Karpas-422 (cell line): Measurements from ENCODE around the gene ACOX3. TPM values are rescaled to one million over a fixed set of nuclear protein-coding genes. Genes with fewer than 3 reads are reported as not detected.

Source experiments
- DNase-seq: peaks from one replicate; pipeline ENCODE4 v3.0.0-alpha.2; 2015
- H2AFZ ChIP-seq: fragments of 200-600 bp; sonication (generic); 2 replicates; pipeline ENCODE4 v1.6.1; 2014; ENCODE audit warnings: antibody characterized with exemption, low read length, mixed read lengths
- H3K27ac ChIP-seq: fragments of 200-600 bp; sonication (generic); 2 replicates; pipeline ENCODE4 v1.5.1; 2014; ENCODE audit warnings: mild to moderate bottlenecking, low read length, moderate library complexity
- H3K27me3 ChIP-seq: fragments of 200-600 bp; sonication (generic); 2 replicates; pipeline ENCODE4 v1.6.1; 2014; ENCODE audit warnings: low read length, mixed read lengths
- H3K36me3 ChIP-seq: fragments of 200-600 bp; sonication (generic); 2 replicates; pipeline ENCODE4 v1.6.1; 2014; ENCODE audit warnings: low read length, mixed read lengths; ENCODE audit not compliant: insufficient read depth
- H3K4me1 ChIP-seq: fragments of 200-600 bp; sonication (generic); 2 replicates; pipeline ENCODE4 v1.6.1; 2014; ENCODE audit warnings: mild to moderate bottlenecking, low read length, mixed read lengths
- H3K4me2 ChIP-seq: fragments of 200-600 bp; sonication (generic); 2 replicates; pipeline ENCODE4 v1.6.1; 2014; ENCODE audit warnings: low read length, low read depth, mild to moderate bottlenecking; ENCODE audit not compliant: poor library complexity, severe bottlenecking
- H3K4me3 ChIP-seq: fragments of 200-600 bp; sonication (generic); 2 replicates; pipeline ENCODE4 v1.5.1; 2014; ENCODE audit warnings: mild to moderate bottlenecking, antibody characterized with exemption, low read length, mixed read lengths
- H3K79me2 ChIP-seq: fragments of 200-600 bp; sonication (generic); 2 replicates; pipeline ENCODE4 v1.6.1; 2014; ENCODE audit warnings: mild to moderate bottlenecking, low read length, mixed read lengths
- H3K9ac ChIP-seq: fragments of 200-600 bp; sonication (generic); 2 replicates; pipeline ENCODE4 v1.6.0; 2014; ENCODE audit warnings: low read length
- H3K9me2 ChIP-seq: fragments of 200-600 bp; sonication (generic), shearing (Covaris generic); replicated peaks from 2 replicates; pipeline ENCODE4 v1.6.0; 2014; ENCODE audit warnings: mild to moderate bottlenecking, low read length, moderate library complexity; ENCODE audit not compliant: insufficient read depth
- H3K9me3 ChIP-seq: fragments of 300-700, 200-600 bp; sonication (generic); 2 replicates; pipeline ENCODE4 v1.6.1; 2014; ENCODE audit warnings: low read length, mixed read lengths
- H4K20me1 ChIP-seq: fragments of 200-600 bp; sonication (generic); 2 replicates; pipeline ENCODE4 v1.6.1; 2014; ENCODE audit warnings: mild to moderate bottlenecking, antibody characterized with exemption, low read length, low read depth; ENCODE audit not compliant: insufficient read depth
- total RNA-seq: library from RNA; depleted of rRNA; stranded (reverse); fragments of >200 nt; shearing (Covaris generic); gene quantifications from 2 replicates; pipeline ENCODE4 v1.2.3, GENCODE V29; 2014; ENCODE audit warnings: low replicate concordance

Gene ACOX3
- total RNA-seq, 1 experiment from 2014 or later: 17.6 TPM

DNA sequence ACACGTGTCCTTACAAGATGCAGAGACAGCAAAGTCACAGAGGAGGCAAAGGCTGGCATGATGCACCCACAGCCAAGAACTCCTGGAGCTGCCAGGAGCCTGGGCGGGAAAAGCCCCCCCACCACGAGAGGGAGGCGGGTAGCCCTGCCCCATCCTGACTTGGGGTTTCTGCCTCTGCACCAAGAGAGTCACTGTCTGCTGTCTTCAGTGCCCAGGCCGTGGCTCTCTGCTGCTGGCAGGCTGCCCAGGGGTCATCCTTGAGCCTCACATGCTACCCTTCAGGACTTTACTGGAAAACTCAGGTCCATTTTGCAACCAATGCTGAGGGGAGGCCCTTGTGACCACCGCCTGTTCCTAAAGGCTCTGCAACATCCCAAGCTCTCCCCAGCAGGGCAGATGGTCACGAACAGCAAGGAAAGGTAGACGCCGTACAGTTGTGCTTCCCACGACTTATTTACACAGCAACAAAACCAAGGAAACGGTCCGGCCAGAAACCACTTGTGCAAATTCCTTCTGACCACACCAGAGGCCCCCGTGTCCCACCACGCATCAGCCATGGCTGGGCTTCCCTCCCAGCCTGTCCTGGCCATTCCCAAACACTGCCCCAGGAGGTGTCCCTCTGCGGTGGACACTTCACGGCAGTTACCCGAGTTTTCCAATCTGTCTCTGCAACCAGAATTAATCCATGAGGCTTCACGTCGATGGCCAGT, 56.9 kb downstream of the ACOX3 start:
- Histone ChIP-seq H3K9me2 (no peaks in the 10 kb centered on the region), H3K4me1 (no peaks in the 10 kb centered on the region), H3K9ac (no peak overlapping the region), H3K27ac (no peak overlapping the region), H3K36me3 (no peaks in the 10 kb centered on the region), H2AFZ (no peak overlapping the region), H3K27me3 (no peaks in the 10 kb centered on the region), H3K4me2 (no peak overlapping the region), H3K9me3 (no peaks in the 10 kb centered on the region), H3K4me3 (no peak overlapping the region), H4K20me1 (no peaks in the 10 kb centered on the region), H3K79me2 (no peaks in the 10 kb centered on the region)
- no peak for DNase-seq

DNA sequence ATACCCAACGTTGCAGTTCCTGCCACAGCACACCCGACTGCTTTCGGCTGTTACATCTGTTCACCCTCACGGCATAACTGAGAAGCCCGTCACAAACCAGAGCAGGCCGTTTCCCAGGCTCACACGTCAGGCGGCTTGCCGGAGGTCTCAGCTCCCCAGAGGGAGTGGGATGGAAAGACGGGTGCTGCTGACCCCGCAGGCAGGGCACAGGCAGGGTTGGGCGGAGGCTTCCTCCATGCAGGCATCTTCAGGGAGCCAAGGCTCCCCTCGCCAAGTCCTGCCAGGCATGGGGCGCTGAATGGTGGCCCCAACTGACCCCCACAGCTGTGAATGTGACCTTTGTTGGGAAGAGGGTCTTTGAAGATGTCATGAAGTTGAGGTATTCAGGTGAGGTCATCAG, 57.5 kb downstream of the ACOX3 start:
- no peaks in the 10 kb centered on the region for H3K9me3 ChIP-seq
- H3K4me3 ChIP-seq: no peak overlapping the region

DNA sequence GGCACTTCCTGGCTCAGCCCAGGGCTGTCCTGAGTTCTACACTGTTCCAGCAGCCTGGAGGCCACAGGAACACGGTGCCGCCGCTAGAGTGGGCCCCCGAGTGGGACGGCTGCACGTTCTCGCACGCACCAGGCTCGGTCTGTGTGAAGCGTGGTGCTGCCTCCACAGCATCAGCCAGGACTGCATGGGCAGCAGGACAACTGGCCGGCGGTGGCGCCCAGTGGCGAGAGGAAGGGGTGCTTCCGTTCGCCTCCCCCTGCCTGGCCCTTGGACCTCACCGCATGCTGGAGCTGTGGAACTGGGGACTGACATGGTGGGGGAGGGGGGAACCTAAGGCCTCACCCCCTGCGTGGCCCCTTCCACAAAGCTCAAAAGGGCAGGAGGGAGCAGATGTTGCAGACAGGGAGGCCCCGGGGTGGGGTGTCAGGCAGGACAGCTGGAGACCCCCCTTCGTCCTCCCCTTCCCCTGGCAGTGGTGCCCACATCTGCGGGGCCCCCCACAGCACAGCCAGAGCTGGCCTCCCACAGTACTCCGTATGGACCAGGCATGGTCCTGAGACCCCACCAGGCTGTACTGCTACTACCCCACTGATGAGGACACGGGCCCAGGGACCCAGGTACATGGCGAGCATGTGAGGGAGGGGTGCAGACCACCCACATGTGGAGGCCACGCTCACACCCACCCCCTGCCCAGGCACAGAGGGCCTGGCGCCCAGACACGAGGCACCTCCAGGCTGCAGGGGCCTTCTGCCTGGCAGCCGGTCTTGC, 58.5 kb downstream of the ACOX3 start:
- Histone ChIP-seq H3K4me3 (no peak overlapping the region), H3K4me2 (no peak overlapping the region)
- DNase-seq: no peak

More for the DNA sequence above, 57.5 kb downstream of the ACOX3 start:
- Histone ChIP-seq H3K36me3 (no peaks in the 10 kb centered on the region), H2AFZ (no peak overlapping the region), H3K27me3 (no peaks in the 10 kb centered on the region), H3K4me1 (no peaks in the 10 kb centered on the region), H3K79me2 (no peaks in the 10 kb centered on the region), H3K27ac (no peak overlapping the region), H3K4me2 (no peak overlapping the region), H3K9ac (no peak overlapping the region), H4K20me1 (no peaks in the 10 kb centered on the region), H3K9me2 (no peaks in the 10 kb centered on the region)
- no peak for DNase-seq

DNA sequence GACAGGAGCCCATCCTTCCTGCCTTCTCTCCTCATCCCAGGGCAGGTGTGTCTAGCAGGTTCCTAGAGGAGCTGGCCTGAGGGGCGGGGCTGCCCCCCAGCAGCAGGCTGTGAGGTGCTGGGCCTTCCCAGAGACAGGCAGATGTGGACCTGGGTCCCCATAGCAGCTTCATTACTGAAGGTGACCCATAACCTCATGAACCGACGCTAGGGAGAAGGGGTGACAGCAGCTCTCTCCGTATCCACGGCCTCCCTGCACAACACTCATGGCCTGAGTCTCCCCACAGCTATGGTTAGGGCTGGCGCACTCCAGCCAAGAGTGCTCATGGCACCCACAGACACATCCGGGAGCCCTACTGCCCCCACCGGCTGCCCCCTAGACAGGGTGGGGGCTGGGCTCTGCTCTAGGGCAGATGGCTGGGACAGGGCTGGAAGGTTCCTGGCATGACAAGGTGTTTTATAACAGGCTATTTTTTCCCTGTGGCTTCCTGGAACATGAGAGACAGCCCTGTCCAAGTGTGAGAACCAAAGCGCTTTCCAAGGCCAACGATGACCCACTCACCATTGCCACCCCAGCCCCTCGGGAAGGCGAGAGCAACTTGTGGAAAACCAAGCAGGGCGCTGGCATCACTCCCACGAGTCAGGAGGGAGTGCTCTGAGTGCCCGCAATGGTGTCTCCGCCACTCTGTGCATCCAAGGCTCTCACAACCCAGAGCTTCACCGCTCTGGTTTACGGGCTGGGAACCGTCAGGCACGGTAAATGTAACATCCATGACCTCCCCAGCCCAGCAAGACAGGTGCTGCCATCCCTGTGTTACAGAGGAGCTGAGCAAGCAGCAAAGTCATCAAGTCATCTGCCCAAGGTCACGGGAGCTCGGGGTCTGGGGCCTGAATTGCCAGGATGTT, 59.8 kb downstream of the ACOX3 start:
- Histone ChIP-seq H3K9me2 (no peaks in the 10 kb centered on the region), H3K27me3 (no peaks in the 10 kb centered on the region), H3K36me3 (no peaks in the 10 kb centered on the region), H3K9me3 (no peaks in the 10 kb centered on the region), H3K4me1 (no peaks in the 10 kb centered on the region), H3K79me2 (no peaks in the 10 kb centered on the region), H4K20me1 (no peaks in the 10 kb centered on the region), H3K27ac (no peak overlapping the region), H3K9ac (no peak overlapping the region), H3K4me3 (no peak overlapping the region), H3K4me2 (no peak overlapping the region), H2AFZ (no peak overlapping the region)
- no peak for DNase-seq

More for the DNA sequence above, 58.5 kb downstream of the ACOX3 start:
- H3K9me3 ChIP-seq: no peaks in the 10 kb centered on the region
- H3K4me1 ChIP-seq: no peaks in the 10 kb centered on the region
- H3K9ac ChIP-seq: no peak overlapping the region
- no peak overlapping the region for H3K27ac ChIP-seq
- no peaks in the 10 kb centered on the region for H4K20me1 ChIP-seq
- H3K36me3 ChIP-seq: no peaks in the 10 kb centered on the region
- no peaks in the 10 kb centered on the region for H3K27me3 ChIP-seq
- no peak overlapping the region for H2AFZ ChIP-seq
- H3K79me2 ChIP-seq: no peaks in the 10 kb centered on the region
- no peaks in the 10 kb centered on the region for H3K9me2 ChIP-seq

DNA sequence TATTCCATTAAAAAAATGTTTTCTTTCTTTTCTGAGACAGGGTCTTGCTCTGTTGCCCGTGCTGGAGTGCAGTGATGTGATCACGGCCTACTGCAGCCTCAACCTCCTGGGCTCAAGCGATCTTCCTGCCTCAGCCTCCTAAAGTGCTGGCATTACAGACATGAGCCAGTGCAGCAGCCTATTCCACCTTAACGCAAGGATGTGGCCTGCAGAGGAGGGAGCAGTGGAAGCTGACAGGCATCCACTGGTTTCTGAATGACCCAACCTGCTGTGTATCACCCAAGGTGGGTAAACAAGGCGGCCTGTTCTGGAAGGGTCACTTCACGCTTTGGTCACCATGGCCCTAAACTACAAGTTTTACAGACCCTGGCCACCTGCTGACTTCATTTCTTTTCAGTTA, 60.8 kb downstream of the ACOX3 start:
- Histone ChIP-seq H3K4me1 (no peaks in the 10 kb centered on the region), H3K27ac (no peak overlapping the region), H2AFZ (no peak overlapping the region), H3K9me3 (no peaks in the 10 kb centered on the region), H3K4me3 (no peak overlapping the region), H4K20me1 (no peaks in the 10 kb centered on the region), H3K27me3 (no peaks in the 10 kb centered on the region), H3K9me2 (no peaks in the 10 kb centered on the region), H3K79me2 (no peaks in the 10 kb centered on the region), H3K36me3 (no peaks in the 10 kb centered on the region), H3K9ac (no peak overlapping the region), H3K4me2 (no peak overlapping the region)
- no peak for DNase-seq

DNA sequence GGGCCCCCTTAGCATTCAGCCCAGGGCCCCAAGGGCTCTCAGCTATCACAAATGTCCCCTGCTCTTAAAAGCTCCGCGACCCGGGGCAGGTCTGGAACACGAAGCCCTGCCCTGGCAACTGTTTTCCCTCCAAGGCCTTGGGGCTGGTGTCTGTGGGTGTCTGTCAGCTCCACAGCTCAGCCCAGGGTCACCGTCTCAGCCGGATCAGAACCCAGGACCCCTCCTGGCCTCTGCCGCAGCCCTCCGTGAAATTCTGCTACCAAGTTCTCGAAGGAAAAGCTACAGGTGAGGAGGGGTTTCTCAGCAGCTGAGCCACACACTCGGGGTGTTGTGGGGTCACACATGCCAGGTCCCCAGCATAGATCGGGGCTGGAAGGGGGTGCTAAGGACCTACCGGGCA, 61.2 kb downstream of the ACOX3 start:
- Histone ChIP-seq H3K9me2 (no peaks in the 10 kb centered on the region), H3K9ac (no peak overlapping the region), H3K27me3 (no peaks in the 10 kb centered on the region), H3K36me3 (no peaks in the 10 kb centered on the region), H3K4me2 (no peak overlapping the region), H3K4me3 (no peak overlapping the region), H3K9me3 (no peaks in the 10 kb centered on the region), H3K4me1 (no peaks in the 10 kb centered on the region), H3K79me2 (no peaks in the 10 kb centered on the region), H3K27ac (no peak overlapping the region), H4K20me1 (no peaks in the 10 kb centered on the region), H2AFZ (no peak overlapping the region)
- DNase-seq: no peak

DNA sequence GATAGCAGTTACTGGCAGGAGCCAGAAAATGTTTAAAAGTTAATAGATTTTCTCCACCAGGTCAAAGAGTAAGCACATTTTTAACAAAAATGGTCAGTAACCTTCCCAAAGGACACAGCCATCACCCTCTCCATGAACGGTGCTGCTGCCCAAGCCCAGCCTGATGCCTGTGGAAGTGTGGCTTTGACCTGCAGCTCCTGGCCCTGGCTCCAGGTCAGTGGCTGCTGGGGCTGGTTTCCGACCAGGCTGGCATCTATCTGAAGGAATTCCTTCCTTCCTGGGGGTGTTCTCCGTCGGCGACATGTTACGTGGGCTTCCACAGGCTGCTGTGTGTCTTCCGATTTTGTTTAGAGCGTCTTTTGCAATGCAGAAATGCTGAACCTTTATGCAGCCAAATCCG, 61.7 kb downstream of the ACOX3 start:
- Histone ChIP-seq H3K4me2 (no peak overlapping the region), H3K4me3 (no peak overlapping the region), H4K20me1 (no peaks in the 10 kb centered on the region), H3K9me2 (no peaks in the 10 kb centered on the region), H3K9ac (no peak overlapping the region), H3K27me3 (no peaks in the 10 kb centered on the region), H3K79me2 (no peaks in the 10 kb centered on the region), H3K36me3 (no peaks in the 10 kb centered on the region), H3K4me1 (no peaks in the 10 kb centered on the region), H3K27ac (no peak overlapping the region), H3K9me3 (no peaks in the 10 kb centered on the region), H2AFZ (no peak overlapping the region)
- DNase-seq: no peak
